Naive thymus-derived CD4-positive, alpha-beta T cell (primary cell): ENCODE results near the gene TEX51. TPM values are rescaled to one million over a fixed set of nuclear protein-coding genes. Genes with fewer than 3 reads are reported as not detected.

Experiments used
- ATAC-seq: fragments of 150-1000 bp; cut with Tn5 transposase; 2 replicates; pipeline ENCODE4 v1.10.0; 2021; ENCODE audit warnings: mild to moderate bottlenecking, moderate library complexity
- CTCF ChIA-PET: fragments of 350-600 bp; sonication (Branson Sonifier 250); formaldehyde crosslinking; loops from one replicate; lab custom pipeline; 2021; ENCODE audit warnings: antibody characterized with exemption; lab: Charles Lee
- POLR2A ChIA-PET: fragments of 350-600 bp; sonication (Branson Sonifier 250); formaldehyde crosslinking; loops from one replicate; lab custom pipeline; 2021; ENCODE audit warnings: antibody characterized with exemption, inconsistent platforms; lab: Charles Lee
- DNase-seq, 9 donors: peaks; one replicate each; pipeline versions ENCODE4 v3.0.0 to v3.0.0-alpha.2; 2020 to 2022; ENCODE audit warnings: mixed read lengths in 1 of 9
- H3K27ac ChIP-seq: one replicate; pipeline ENCODE4 v1.7.0; 2013; ENCODE audit warnings: mild to moderate bottlenecking, low read depth, low read length, moderate library complexity
- H3K27me3 ChIP-seq, 2 donors: one replicate each; pipeline ENCODE4 v1.7.0; 2013; ENCODE audit warnings: low read length in 2 of 2, mild to moderate bottlenecking in 2 of 2, moderate library complexity in 2 of 2; ENCODE audit not compliant: control insufficient read depth in 2 of 2, insufficient read depth in 2 of 2
- H3K36me3 ChIP-seq, 3 experiments: 1 replicate in 2 of 3; 2 replicates in 1 of 3; pipeline ENCODE4 v1.7.0; 2013; ENCODE audit warnings: low read length in 3 of 3, mild to moderate bottlenecking in 3 of 3, moderate library complexity in 1 of 3; ENCODE audit not compliant: insufficient read depth in 3 of 3, control insufficient read depth in 2 of 3
- H3K4me1 ChIP-seq, 2 donors: one replicate each; pipeline ENCODE4 v1.7.0; 2013; ENCODE audit warnings: low read length in 2 of 2, mild to moderate bottlenecking in 2 of 2, moderate library complexity in 1 of 2; ENCODE audit not compliant: control insufficient read depth in 2 of 2, insufficient read depth in 2 of 2
- H3K4me3 ChIP-seq: 2 replicates; pipeline ENCODE4 v1.7.0; 2013; ENCODE audit warnings: mild to moderate bottlenecking, low read length
- H3K9me3 ChIP-seq, 3 experiments: 1 replicate in 2 of 3; 2 replicates in 1 of 3; pipeline ENCODE4 v1.7.0; 2013; ENCODE audit warnings: low read length in 3 of 3; ENCODE audit not compliant: control insufficient read depth in 2 of 3
- H3K27ac Mint-ChIP-seq, 9 donors: one replicate each; pipeline ENCODE4 v1.8.0; 2020 to 2022; ENCODE audit warnings: mixed read lengths in 9 of 9, mild to moderate bottlenecking in 8 of 9, moderate library complexity in 5 of 9, inconsistent platforms in 2 of 9
- H3K27me3 Mint-ChIP-seq, 5 donors: one replicate each; pipeline ENCODE4 v1.8.0; 2021 to 2022; ENCODE audit warnings: mixed read lengths in 5 of 5, mild to moderate bottlenecking in 1 of 5
- H3K36me3 Mint-ChIP-seq, 5 donors: one replicate each; pipeline ENCODE4 v1.8.0; 2020 to 2022; ENCODE audit warnings: mixed read lengths in 5 of 5, mild to moderate bottlenecking in 3 of 5, inconsistent platforms in 1 of 5
- H3K4me1 Mint-ChIP-seq, 7 donors: one replicate each; pipeline ENCODE4 v1.8.0; 2020 to 2022; ENCODE audit warnings: mixed read lengths in 7 of 7, mild to moderate bottlenecking in 3 of 7, inconsistent platforms in 1 of 7
- H3K4me3 Mint-ChIP-seq, 10 donors: one replicate each; pipeline ENCODE4 v1.8.0; 2020 to 2022; ENCODE audit warnings: mild to moderate bottlenecking in 10 of 10, mixed read lengths in 10 of 10, moderate library complexity in 6 of 10, inconsistent platforms in 2 of 10
- H3K9me3 Mint-ChIP-seq, 11 donors: one replicate each; pipeline ENCODE4 v1.8.0; 2020 to 2022; ENCODE audit warnings: mixed read lengths in 11 of 11, mild to moderate bottlenecking in 4 of 11, inconsistent platforms in 1 of 11, moderate library complexity in 1 of 11
- intact Hi-C, 2 donors: fragments of 100-400 bp; cut with micrococcal nuclease; formaldehyde crosslinking; loops; one replicate each; pipeline ENCODE4 v1.15.1; 2023
- polyA plus RNA-seq, 2 donors: library from polyadenylated mRNA; unstranded; fragments of 300-500 nt; fragmentation: Illumina TruSeq; gene quantifications; one replicate each; pipeline ENCODE4 v1.2.3, GENCODE V29; 2021
- total RNA-seq, 6 experiments: library from RNA in 5 of 6; stranded (reverse) in 5 of 6; gene quantifications; 1 replicate in 5 of 6; 2 replicates in 1 of 6; pipeline ENCODE4 v1.2.3 and lab custom pipeline; 2021 to 2026

The TEX51 gene
- total and polyA plus RNA-seq, 7 experiments from 2014 or later: not detected

DNA sequence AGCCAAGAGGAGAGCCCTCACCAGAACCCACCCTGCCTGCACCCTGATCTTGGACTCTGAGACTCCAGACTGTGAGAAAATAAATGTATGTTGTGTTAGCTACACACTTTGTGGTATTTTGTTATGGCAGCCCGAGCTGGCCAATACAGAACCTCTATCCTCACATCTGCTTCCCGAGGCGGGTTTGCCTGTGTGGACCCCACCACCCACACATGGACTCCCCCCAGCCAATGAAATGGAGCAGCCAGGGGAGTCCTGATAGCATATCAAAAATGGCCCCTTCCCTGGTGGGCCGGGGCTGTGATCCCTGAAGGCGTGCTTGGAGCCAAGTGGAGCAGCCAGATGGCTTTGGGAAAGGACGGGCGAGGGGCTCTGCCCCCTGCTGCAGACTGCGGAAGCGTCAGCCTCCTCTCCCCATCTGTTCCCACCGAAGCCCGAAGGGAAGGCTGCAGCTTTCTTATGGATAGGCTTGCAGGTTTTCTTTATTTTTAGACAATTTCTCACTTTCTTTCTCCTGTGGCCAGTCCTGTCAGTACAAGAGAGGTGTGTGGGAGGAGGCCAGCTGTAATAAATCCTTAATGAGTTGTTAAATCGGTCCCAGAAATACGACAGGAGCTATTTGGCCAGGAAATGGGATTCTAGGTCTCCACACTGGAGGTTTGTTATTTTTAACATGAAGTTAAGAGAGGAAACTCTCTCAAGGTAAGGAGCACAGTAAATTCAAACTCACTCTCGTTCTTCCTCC is 34.4 kb downstream of the TEX51 start:
- Histone ChIP-seq H3K36me3 (no peaks in the 10 kb centered on the region), H3K27me3 (no peaks in the 10 kb centered on the region), H3K27ac (no peak overlapping the region), H3K4me3 (no peak overlapping the region), H3K9me3 (no peaks in the 10 kb centered on the region), H3K4me1 (no peaks in the 10 kb centered on the region)
- ATAC-seq (no peak), DNase-seq (no peak)
- Mint-ChIP-seq H3K4me3 (no peak overlapping the region), H3K4me1 (peaks cover 0 to 5% (median 0%) of the 10 kb centered on the region in 7 donors), H3K36me3 (peaks cover 0 to 6% (median 0%) of the 10 kb centered on the region in 5 donors), H3K27ac (no peak overlapping the region), H3K27me3 (peaks cover 9 to 53% (median 42%) of the 10 kb centered on the region in 5 donors), H3K9me3 (peaks cover 0 to 22% (median 7%) of the 10 kb centered on the region in 11 donors)
- intact Hi-C loops: no loop called here
- CTCF ChIA-PET: no interaction called here
- POLR2A ChIA-PET: no interaction called here

DNA sequence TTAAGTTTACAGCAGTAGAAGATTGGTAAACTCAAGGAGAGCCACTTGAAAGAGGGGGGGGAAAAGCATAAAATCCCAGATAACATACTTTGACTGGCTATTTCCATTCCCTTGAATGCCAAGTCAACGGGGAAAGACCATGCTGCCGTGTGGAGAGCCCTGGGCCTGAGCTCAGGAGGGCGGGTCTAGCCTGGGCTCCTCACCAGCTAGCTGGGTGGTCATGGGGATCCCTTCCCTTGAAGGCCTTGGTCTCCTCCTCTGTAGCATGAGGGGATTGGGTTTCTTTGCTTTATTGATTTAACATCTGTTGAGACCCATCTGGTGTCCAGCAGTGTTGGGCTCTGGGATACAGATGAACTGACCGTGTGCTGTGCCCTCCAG is 35.0 kb downstream of the TEX51 start:
- Histone ChIP-seq H3K27me3 (peaks cover 0 to 3% of the 10 kb centered on the region in 2 donors), H3K9me3 (no peaks in the 10 kb centered on the region), H3K4me1 (no peaks in the 10 kb centered on the region), H3K36me3 (no peaks in the 10 kb centered on the region), H3K27ac (no peak overlapping the region), H3K4me3 (no peak overlapping the region)
- DNase-seq: no peak
- ChIA-PET CTCF (no interaction called here), POLR2A (no interaction called here)
- Mint-ChIP-seq H3K27me3 (peaks cover 8 to 56% (median 43%) of the 10 kb centered on the region in 5 donors), H3K36me3 (peaks cover 0 to 6% (median 0%) of the 10 kb centered on the region in 5 donors), H3K27ac (no peak overlapping the region), H3K4me1 (peaks cover 0 to 5% (median 0%) of the 10 kb centered on the region in 7 donors), H3K4me3 (no peak overlapping the region), H3K9me3 (peaks cover 0 to 22% (median 7%) of the 10 kb centered on the region in 11 donors)
- intact Hi-C loops: no loop called here
- ATAC-seq: no peak

GRCh38 chr2:126934809-126935208 is 36.1 kb downstream of the TEX51 start:
- peaks cover 6 to 57% (median 43%) of the 10 kb centered on the region in 5 donors for H3K27me3 Mint-ChIP-seq
- H3K4me3 Mint-ChIP-seq: no peak overlapping the region
- CTCF ChIA-PET: no interaction called here

DNA sequence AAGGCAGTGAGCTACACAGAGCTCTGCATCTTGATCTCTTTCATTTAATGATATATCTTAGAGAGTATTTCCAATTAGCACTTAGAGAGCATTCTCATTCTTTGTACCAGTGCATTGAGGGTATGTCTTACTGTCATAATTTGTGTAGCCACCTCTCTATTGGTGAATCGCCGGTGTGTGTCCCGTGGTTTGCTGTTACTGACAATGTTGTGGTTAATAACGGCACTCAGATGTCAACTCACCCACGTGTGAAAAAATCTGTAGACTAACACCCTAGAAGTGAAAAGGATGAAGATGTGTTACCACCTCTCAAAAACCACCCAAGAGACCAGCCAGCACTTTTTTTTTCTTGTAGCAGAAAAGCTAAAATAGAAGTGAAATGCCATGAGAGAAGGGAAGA is 37.1 kb downstream of the TEX51 start:
- Histone ChIP-seq H3K27ac (no peak overlapping the region), H3K36me3 (no peaks in the 10 kb centered on the region), H3K4me1 (no peaks in the 10 kb centered on the region), H3K27me3 (peaks cover 0 to 3% of the 10 kb centered on the region in 2 donors), H3K4me3 (no peak overlapping the region), H3K9me3 (no peaks in the 10 kb centered on the region)
- Mint-ChIP-seq H3K27me3 (peaks cover 5 to 57% (median 40%) of the 10 kb centered on the region in 5 donors), H3K27ac (no peak overlapping the region), H3K4me3 (no peak overlapping the region), H3K9me3 (peaks cover 0 to 3% (median 0%) of the 10 kb centered on the region in 11 donors), H3K4me1 (peaks cover 0 to 5% (median 0%) of the 10 kb centered on the region in 7 donors), H3K36me3 (peaks cover 0 to under 1% (median 0%) of the 10 kb centered on the region in 5 donors)
- ChIA-PET CTCF (no interaction called here), POLR2A (no interaction called here)
- no peak for DNase-seq
- intact Hi-C loops: no loop called here
- ATAC-seq: no peak

More at GRCh38 chr2:126934809-126935208, 36.1 kb downstream of the TEX51 start:
- intact Hi-C loops: no loop called here
- Histone ChIP-seq H3K27ac (no peak overlapping the region), H3K9me3 (no peaks in the 10 kb centered on the region), H3K4me3 (no peak overlapping the region), H3K36me3 (no peaks in the 10 kb centered on the region), H3K4me1 (no peaks in the 10 kb centered on the region), H3K27me3 (peaks cover 0 to 3% of the 10 kb centered on the region in 2 donors)
- peaks cover 0 to 5% (median 0%) of the 10 kb centered on the region in 7 donors for H3K4me1 Mint-ChIP-seq
- no peak for DNase-seq
- peaks cover 0 to 12% (median 5%) of the 10 kb centered on the region in 11 donors for H3K9me3 Mint-ChIP-seq
- ATAC-seq: no peak
- H3K36me3 Mint-ChIP-seq: peaks cover 0 to 6% (median 0%) of the 10 kb centered on the region in 5 donors
- no peak overlapping the region for H3K27ac Mint-ChIP-seq
- POLR2A ChIA-PET: no interaction called here

DNA sequence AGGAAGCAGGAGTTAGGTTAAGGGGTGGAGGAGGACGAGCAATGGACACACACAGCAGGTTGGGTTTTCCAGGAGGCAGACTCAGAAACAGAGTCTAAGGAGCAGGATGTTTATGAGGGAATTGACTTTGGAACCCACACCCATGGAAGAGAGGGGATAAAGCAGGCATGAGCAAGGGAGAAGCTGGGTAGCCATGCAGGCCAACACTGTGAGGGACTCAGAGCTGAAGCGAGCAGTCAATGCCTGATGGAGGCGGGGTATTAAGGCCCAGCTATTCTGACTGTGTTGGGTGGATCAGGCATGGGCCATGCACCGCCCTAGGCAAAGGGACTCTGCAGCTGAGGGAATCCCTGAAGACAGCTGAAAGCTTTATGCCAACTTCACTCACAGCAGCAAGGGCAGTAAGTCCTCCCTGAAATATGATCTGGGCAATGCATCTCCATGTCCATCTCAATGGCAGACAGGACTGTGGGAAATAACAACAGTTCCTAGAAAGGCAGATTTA is 37.6 kb downstream of the TEX51 start:
- Mint-ChIP-seq H3K27me3 (peaks cover 5 to 60% (median 45%) of the 10 kb centered on the region in 5 donors), H3K36me3 (no peaks in the 10 kb centered on the region), H3K4me3 (no peak overlapping the region), H3K4me1 (peaks cover 0 to 5% (median 0%) of the 10 kb centered on the region in 7 donors), H3K27ac (no peak overlapping the region), H3K9me3 (no peaks in the 10 kb centered on the region)
- no peak overlapping the region for H3K27ac ChIP-seq
- DNase-seq (no peak), ATAC-seq (no peak)
- no peaks in the 10 kb centered on the region for H3K36me3 ChIP-seq
- no peaks in the 10 kb centered on the region for H3K9me3 ChIP-seq
- H3K27me3 ChIP-seq: peaks cover 0 to 3% of the 10 kb centered on the region in 2 donors
- no peak overlapping the region for H3K4me3 ChIP-seq
- intact Hi-C loops: no loop called here
- H3K4me1 ChIP-seq: no peaks in the 10 kb centered on the region
- ChIA-PET POLR2A (no interaction called here), CTCF (no interaction called here)

DNA sequence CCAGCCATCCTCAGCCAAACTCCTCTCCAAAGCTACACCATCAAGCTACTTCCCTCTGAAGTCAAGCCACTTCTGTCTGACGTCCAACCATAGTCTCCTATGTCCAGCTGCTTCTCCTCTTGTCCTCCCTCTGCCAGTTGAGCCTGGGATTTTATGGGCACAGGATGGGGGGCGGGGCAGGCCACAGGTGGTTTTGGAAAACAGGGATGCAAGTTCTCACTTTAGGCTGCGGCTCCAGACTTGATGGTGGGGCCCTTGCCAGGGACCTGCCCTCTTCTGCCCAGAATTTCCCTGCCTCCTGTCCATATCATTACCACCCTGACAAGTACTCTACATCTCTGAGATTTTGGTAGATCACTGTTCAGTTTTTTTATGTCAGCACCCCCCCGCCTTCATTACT is 41.6 kb downstream of the TEX51 start:
- peaks cover 0 to 5% (median 0%) of the 10 kb centered on the region in 7 donors for H3K4me1 Mint-ChIP-seq
- Histone ChIP-seq H3K27me3 (peaks cover 0 to 3% of the 10 kb centered on the region in 2 donors), H3K4me3 (no peak overlapping the region), H3K36me3 (no peaks in the 10 kb centered on the region), H3K4me1 (no peaks in the 10 kb centered on the region), H3K27ac (no peak overlapping the region), H3K9me3 (no peaks in the 10 kb centered on the region)
- ATAC-seq (no peak), DNase-seq (no peak)
- H3K27me3 Mint-ChIP-seq: peaks cover 10 to 70% (median 56%) of the 10 kb centered on the region in 5 donors
- intact Hi-C loops: no loop called here
- no peaks in the 10 kb centered on the region for H3K36me3 Mint-ChIP-seq
- CTCF ChIA-PET: no interaction called here
- POLR2A ChIA-PET: no interaction called here
- H3K9me3 Mint-ChIP-seq: peaks cover 0 to 11% (median 5%) of the 10 kb centered on the region in 11 donors
- no peak overlapping the region for H3K27ac Mint-ChIP-seq
- H3K4me3 Mint-ChIP-seq: no peak overlapping the region
